ENCODE measurements around the gene AK9. TPM values are rescaled to one million over a fixed set of nuclear protein-coding genes. Genes with fewer than 3 reads are reported as not detected.

Gene AK9
- total RNA-seq, 1 experiment from 2014 or later: 3.5 TPM

DNA sequence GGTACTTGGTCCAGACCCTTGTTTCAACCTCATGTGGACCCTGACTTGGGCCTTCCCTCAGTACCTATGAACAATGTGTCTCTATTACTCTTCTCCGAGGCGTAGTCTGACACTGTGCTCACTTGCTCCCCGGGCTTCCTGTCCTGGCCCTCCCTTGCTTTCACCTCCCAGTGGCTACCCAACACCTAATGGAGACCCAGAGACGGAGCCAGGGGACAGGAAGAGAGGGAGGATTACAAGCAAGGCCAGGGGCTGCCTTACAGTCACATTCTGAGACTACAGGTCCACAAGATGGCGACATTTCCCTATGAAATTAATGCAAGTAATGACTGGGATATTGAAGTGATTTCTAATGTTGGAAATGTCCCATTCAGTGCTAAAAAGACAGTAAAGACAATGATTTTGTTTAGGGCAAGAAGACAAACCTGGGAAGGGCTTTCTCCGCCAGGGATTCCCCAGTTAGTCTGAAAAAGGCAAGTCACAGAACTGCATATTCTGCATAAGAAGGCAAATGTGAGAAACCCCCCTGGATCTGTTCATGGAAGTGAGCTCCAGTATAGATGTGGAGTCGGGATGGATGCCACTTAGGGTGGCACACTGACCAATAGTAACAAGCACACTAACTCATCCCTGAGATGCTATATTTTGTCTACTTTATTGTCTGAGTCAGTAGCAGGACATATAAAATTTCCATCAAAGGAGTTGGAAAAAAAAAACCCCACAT is 163.9 kb downstream of the AK9 start:
- Histone ChIP-seq H3K27ac (ENCODE audit: low read depth, low read length) (no peak overlapping the region), H3K4me1 (ENCODE audit: control insufficient read depth in 1 of 2, insufficient read depth in 2 of 2, low read length in 2 of 2) (no peaks in the 10 kb centered on the region), H3K9me2 (ENCODE audit: insufficient read depth) (no peaks in the 10 kb centered on the region), H3K9me3 (ENCODE audit: control insufficient read depth in 1 of 2, insufficient read depth in 1 of 2, low read depth in 1 of 2, low read length in 2 of 2) (no peaks in the 10 kb centered on the region), H3K27me3 (ENCODE audit: insufficient read depth, low read length) (no peaks in the 10 kb centered on the region), H3K4me3 (replicated peaks in 1 of 2; ENCODE audit: low read depth in 1 of 2, low read length in 2 of 2) (no peak overlapping the region), H2AFZ (ENCODE audit: low read depth, low read length, poor library complexity, severe bottlenecking) (peak overlapping the region; percentile 57), H3K36me3 (ENCODE audit: control insufficient read depth in 1 of 2, insufficient read depth in 2 of 2, low read length in 2 of 2) (no peaks in the 10 kb centered on the region), H3K79me2 (ENCODE audit: insufficient read depth, low read length) (no peaks in the 10 kb centered on the region), H3K9ac (ENCODE audit: low read length) (no peak overlapping the region), H3K4me2 (ENCODE audit: low read length) (no peak overlapping the region), H4K20me1 (ENCODE audit: insufficient read depth) (no peaks in the 10 kb centered on the region)
- ChIA-PET POLR2A (interaction anchor here (1.5 kb wide), 1 partner anchor 512 kb away, joined by 3 read pairs; no protein-coding TSS in a partner anchor), RAD21 (ENCODE audit: low non-redundant PET in 1 of 2, low total read pairs in 2 of 2, uncharacterized antibody in 2 of 2, unreplicated experiment in 2 of 2) (interaction anchor here in 1 of 2 experiments (1.3 kb wide), 1 partner anchor 512 kb away, joined by 4 read pairs; no protein-coding TSS in a partner anchor), CTCF (interaction anchor here (1.0 to 2.8 kb wide), 4 partner anchors 166 to 863 kb away, joined by 4 to 28 read pairs (median 6); no protein-coding TSS in a partner anchor)
- TF ChIP-seq CEBPB (IDR thresholded peaks at IDR 0.05; ENCODE audit: low read depth) (no peak), ZNF274 (IDR thresholded peaks at IDR 0.05; ENCODE audit: low read depth, low read length) (no peak), RAD21 (IDR thresholded peaks at IDR 0.05; ENCODE audit: low read depth) (peak; percentile 86), FOSL1 (IDR thresholded peaks at IDR 0.05; ENCODE audit: low read depth) (no peak)
- TF ChIP-seq, protein P1, sequence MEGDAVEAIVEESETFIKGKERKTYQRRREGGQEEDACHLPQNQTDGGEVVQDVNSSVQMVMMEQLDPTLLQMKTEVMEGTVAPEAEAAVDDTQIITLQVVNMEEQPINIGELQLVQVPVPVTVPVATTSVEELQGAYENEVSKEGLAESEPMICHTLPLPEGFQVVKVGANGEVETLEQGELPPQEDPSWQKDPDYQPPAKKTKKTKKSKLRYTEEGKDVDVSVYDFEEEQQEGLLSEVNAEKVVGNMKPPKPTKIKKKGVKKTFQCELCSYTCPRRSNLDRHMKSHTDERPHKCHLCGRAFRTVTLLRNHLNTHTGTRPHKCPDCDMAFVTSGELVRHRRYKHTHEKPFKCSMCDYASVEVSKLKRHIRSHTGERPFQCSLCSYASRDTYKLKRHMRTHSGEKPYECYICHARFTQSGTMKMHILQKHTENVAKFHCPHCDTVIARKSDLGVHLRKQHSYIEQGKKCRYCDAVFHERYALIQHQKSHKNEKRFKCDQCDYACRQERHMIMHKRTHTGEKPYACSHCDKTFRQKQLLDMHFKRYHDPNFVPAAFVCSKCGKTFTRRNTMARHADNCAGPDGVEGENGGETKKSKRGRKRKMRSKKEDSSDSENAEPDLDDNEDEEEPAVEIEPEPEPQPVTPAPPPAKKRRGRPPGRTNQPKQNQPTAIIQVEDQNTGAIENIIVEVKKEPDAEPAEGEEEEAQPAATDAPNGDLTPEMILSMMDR (IDR thresholded peaks at IDR 0.05 in 2 of 3, conservative IDR thresholded peaks at IDR 0.05 in 1 of 3; ENCODE audit: borderline replicate concordance in 1 of 3, insufficient read depth in 1 of 3, low read depth in 2 of 3, low read length in 2 of 3): peak; percentile 58 to 80 (median 78)
- TF ChIP-seq, protein P2, sequence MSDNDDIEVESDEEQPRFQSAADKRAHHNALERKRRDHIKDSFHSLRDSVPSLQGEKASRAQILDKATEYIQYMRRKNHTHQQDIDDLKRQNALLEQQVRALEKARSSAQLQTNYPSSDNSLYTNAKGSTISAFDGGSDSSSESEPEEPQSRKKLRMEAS (IDR thresholded peaks at IDR 0.05): no peak
- peak; percentile 69 for DNase-seq (ENCODE audit: low read depth, low spot score)
- peak; percentile 96 for ATAC-seq
- intact Hi-C loops (cut with micrococcal nuclease): loop anchor here (1.0 to 2.0 kb wide), 4 partner anchors 178 to 864 kb away; no protein-coding TSS in a partner anchor
- no TSS peak for BruUV-seq (replicated peaks)
